ENCODE data around the gene ATG7.
"Not testable (repeated sequence)": the region's sequence is repeated elsewhere in the genome, so short reads cannot be mapped to it uniquely, and the experiment has no call there.

The ATG7 gene

DNA sequence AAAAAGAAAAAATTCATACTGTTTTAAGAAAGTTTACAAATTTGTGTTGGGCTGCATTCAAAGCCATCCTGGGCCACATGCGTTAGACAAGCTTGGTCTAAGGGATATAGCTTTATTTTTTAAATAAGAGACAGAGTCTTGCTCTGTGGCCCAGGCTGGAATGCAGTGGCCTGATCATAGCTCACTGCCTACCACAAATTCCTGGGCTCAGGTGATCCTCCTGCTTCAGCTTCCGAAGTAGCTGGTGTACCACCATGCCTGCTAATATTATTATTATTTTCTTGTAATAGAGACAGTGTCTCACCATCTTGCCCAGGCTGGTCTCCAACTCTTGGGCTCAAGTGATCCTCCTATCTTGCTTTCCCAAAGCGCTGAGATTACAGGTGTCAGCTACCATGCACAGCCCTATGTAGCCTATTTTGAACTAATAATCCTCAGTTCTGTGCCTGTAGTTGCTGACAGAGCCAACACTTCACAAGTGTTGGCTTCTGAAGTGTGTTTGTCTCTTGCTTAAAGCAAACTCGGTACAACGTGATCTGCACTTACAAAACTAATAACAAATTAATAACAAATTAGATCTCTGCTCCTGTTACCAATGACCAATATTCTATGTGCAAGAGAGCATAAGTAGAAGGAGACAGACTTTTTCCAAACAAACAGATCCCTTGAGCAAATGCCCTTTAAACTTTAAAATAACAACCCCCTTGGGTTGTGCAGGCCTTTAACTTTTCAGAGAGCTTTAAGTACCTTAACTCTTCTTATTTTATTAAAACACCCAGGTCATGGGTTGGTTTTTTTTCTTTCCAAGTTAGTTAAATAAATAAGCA lies 236.4 kb downstream of the ATG7 start:
- no peaks in the 10 kb centered on the region for H3K27me3 Mint-ChIP-seq

DNA sequence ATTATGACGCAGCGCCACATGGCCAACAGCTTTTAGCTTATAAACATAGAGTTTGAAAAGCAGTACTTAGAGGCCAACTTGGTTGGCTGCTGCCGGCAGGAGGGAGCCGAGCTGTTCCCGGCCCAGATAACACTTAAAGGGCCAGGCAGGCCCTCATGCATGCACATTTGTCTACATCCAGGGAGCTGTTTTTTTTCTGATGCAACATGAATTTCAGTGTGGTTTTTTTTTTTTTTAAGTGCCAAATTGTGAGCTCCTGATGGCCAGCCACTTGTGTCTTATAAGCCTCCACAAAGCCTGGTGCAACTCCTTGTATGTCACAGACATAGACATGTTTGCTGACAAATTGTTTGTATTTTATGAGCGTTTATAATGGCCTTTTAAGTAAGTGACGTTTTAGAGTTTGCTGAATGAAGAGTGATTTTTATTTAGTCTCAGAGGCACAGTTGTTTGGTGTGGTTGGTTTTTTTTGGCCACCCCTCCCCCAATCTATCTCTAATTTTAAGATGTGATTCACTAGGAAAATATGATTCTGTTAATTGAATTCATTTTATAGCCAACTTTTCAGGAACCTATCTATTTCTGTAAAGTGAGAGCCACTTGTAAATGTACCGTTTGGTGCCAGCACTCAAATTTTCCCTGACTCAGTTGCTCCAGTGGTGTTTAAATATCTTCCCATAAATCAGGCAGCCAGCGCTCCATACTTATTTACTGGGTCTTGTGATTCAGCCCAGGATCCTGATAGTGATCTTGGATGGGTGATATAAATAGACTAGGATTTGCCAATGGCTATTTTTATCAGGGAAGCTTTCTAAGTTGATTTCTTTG lies 237.2 kb downstream of the ATG7 start:
- Mint-ChIP-seq H3K9me3 (no peaks in the 10 kb centered on the region), H3K4me3 (no peak overlapping the region), H3K4me1 (peaks cover 4% of the 10 kb centered on the region), H3K36me3 (ENCODE audit: insufficient read depth) (peaks cover 2% of the 10 kb centered on the region), H3K27me3 (no peaks in the 10 kb centered on the region), H3K27ac (ENCODE audit: low read depth) (no peak overlapping the region)
- ATAC-seq (replicated peaks; ENCODE audit: extremely low read depth, poor library complexity, severe bottlenecking) (no peak), DNase-seq (ENCODE audit: low spot score in 2 of 2) (no peak)

More for the DNA sequence above, 236.4 kb downstream of the ATG7 start:
- no peak for ATAC-seq (replicated peaks; ENCODE audit: extremely low read depth, poor library complexity, severe bottlenecking)
- Mint-ChIP-seq H3K36me3 (ENCODE audit: insufficient read depth) (peaks cover 2% of the 10 kb centered on the region), H3K4me1 (no peaks in the 10 kb centered on the region), H3K4me3 (no peak overlapping the region), H3K27ac (ENCODE audit: low read depth) (no peak overlapping the region), H3K9me3 (no peaks in the 10 kb centered on the region)
- DNase-seq (ENCODE audit: low spot score in 2 of 2) = no peak

DNA sequence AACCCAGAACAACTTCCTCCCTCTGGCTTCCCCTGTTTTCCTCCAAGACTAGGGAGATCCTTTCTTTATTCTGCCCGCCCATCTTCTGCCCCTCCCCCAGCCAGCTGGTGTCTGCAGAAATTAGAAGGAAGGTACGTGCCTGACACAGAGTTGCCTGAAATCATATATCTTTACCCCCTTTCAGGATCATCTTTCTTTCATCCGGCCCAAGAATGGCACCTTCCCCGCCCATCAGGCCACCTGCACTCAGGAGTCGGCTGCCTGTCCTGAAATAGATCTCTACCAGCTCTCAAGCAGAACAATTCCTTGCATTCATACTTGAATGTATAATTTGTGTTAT lies 237.8 kb downstream of the ATG7 start:
- ATAC-seq (replicated peaks; ENCODE audit: extremely low read depth, poor library complexity, severe bottlenecking) (no peak), DNase-seq (ENCODE audit: low spot score in 2 of 2) (no peak)
- Mint-ChIP-seq H3K4me3 (no peak overlapping the region), H3K4me1 (peaks cover 4% of the 10 kb centered on the region), H3K9me3 (no peaks in the 10 kb centered on the region), H3K27me3 (no peaks in the 10 kb centered on the region), H3K36me3 (ENCODE audit: insufficient read depth) (peaks cover 2% of the 10 kb centered on the region), H3K27ac (ENCODE audit: low read depth) (no peak overlapping the region)

DNA sequence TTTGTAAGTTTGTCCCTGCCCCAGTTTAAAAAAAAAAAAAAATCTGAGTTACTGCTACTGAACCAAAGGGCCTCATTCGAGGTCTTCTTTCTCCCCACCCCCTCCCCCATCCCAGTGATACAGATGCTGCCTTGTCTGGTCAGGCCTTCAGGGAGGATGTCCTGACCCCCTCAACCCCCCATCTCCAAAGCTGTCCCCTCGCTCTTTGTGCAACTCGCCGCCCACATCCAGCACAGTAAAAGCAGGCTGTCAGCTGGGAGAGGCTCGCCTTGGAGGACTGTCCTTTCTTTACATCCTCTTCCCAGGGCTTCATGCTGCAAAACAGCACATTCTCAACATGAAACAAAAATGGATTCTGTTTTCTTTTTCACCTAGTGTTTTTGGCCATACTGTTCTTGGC lies 238.2 kb downstream of the ATG7 start:
- Mint-ChIP-seq H3K9me3 (no peaks in the 10 kb centered on the region), H3K36me3 (ENCODE audit: insufficient read depth) (peaks cover 2% of the 10 kb centered on the region), H3K27me3 (no peaks in the 10 kb centered on the region), H3K27ac (ENCODE audit: low read depth) (no peak overlapping the region), H3K4me3 (no peak overlapping the region), H3K4me1 (peaks cover 4% of the 10 kb centered on the region)
- DNase-seq (ENCODE audit: low spot score in 2 of 2) = no peak
- no peak for ATAC-seq (replicated peaks; ENCODE audit: extremely low read depth, poor library complexity, severe bottlenecking)

DNA sequence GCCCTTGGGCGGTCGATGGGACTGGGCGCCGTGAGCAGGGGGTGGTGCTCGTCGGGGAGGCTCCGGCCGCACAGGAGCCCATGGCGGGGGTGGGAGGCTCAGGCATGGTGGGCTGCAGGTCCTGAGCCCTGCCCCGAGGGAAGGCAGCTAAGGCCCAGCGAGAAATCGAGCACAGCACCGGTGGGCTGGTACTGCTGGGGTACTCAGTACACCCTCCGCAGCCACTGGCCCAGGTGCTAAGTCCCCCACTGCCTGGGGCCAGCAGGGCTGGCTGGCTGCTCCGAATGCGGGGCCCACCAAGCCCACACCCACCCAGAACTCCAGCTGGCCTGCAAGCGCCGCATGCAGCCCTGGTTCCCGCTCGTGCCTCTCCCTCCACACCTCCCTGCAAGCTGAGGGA lies 239.4 kb downstream of the ATG7 start:
- H3K9me3 Mint-ChIP-seq; H3K27me3 Mint-ChIP-seq; H3K4me1 Mint-ChIP-seq; DNase-seq (ENCODE audit: low spot score in 2 of 2); H3K4me3 Mint-ChIP-seq; H3K27ac Mint-ChIP-seq (ENCODE audit: low read depth); H3K36me3 Mint-ChIP-seq (ENCODE audit: insufficient read depth); ATAC-seq (replicated peaks; ENCODE audit: extremely low read depth, poor library complexity, severe bottlenecking): not testable (repeated sequence)

DNA sequence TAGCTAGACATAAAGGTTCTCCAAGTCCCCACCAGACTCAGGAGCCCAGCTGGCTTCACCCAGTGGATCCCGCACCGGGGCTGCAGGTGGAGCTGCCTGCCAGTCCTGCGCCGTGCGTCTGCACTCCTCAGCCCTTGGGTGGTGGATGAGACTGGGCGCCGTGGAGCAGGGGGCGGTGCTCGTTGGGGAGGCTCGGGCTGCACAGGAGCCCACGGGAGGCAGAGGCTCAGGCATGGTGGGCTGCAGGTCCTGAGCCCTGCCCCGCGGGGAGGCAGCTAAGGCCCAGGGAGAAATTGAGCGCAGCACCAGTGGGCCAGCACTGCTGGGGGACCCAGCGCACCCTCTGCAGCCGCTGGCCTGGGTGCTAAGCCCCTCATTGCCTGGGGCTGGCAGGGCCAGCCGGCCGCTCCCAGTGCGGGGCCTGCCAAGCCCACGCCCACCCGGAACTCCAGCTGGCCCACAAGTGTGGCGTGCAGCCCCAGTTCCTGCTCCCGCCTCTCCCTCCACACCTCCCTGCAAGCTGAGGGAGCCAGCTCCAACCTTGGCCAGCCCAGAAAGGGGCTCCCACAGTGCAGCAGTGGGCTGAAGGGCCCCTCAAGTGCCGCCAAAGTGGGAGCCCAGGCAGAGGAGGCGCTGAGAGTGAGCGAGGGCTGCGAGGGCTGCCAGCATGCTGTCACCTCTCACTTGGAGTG lies 241.1 kb downstream of the ATG7 start:
- H3K4me1 Mint-ChIP-seq; DNase-seq (ENCODE audit: low spot score in 2 of 2); H3K36me3 Mint-ChIP-seq (ENCODE audit: insufficient read depth); H3K4me3 Mint-ChIP-seq; ATAC-seq (replicated peaks; ENCODE audit: extremely low read depth, poor library complexity, severe bottlenecking); H3K27ac Mint-ChIP-seq (ENCODE audit: low read depth); H3K27me3 Mint-ChIP-seq; H3K9me3 Mint-ChIP-seq: not testable (repeated sequence)

DNA sequence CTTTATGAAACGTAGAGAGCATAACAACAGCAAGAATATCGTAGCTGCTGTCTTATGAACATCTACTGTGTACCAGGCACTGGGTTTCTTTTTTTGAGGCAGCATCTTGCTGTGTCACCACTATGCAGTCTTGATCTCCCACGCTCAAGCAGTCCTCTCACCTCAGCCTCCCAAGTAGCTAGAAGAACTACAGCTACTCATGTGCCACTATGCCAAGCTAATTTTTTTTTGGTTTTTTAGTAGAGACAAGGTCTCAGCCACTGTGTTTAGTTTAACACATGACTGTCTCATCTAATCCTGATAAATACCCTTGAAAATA lies 241.6 kb downstream of the ATG7 start:
- DNase-seq (ENCODE audit: low spot score in 2 of 2) (no peak), ATAC-seq (replicated peaks; ENCODE audit: extremely low read depth, poor library complexity, severe bottlenecking) (no peak)
- Mint-ChIP-seq H3K4me1 (peaks cover 4% of the 10 kb centered on the region), H3K9me3 (no peaks in the 10 kb centered on the region), H3K27me3 (no peaks in the 10 kb centered on the region), H3K36me3 (ENCODE audit: insufficient read depth) (no peaks in the 10 kb centered on the region), H3K27ac (ENCODE audit: low read depth) (no peak overlapping the region), H3K4me3 (no peak overlapping the region)

DNA sequence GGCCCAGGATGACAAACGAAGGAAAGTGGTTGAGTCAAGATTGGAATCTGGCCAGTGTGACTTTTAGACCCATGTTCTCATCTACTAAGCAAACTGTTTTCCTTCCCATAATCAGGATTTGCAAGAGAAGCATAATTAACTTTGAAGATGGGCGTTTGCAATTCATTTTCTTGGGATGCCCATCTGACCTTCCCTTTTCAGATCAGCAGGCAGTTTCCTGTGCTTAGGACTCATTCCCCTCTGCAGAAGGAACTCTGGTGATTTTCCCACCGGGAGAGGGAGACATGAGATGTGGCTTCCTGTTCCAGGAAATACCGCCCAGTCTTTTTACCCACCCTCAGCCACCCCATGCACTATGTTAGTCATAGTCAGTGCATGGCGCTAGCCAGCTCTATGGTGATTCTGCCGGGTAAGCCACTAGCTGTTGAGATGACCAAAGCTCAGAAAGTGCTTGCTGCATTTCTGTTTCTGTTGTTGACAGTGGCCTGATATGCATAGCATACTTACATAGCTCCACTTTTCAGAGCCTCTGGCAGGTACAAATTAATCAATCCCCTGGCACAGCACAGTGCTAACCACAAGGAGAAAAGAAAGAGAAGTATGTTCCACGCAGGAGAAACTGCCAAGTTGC lies 242.1 kb downstream of the ATG7 start:
- ATAC-seq (replicated peaks; ENCODE audit: extremely low read depth, poor library complexity, severe bottlenecking) = no peak
- Mint-ChIP-seq H3K36me3 (ENCODE audit: insufficient read depth) (no peaks in the 10 kb centered on the region), H3K27me3 (no peaks in the 10 kb centered on the region), H3K9me3 (no peaks in the 10 kb centered on the region), H3K27ac (ENCODE audit: low read depth) (no peak overlapping the region), H3K4me1 (peaks cover 4% of the 10 kb centered on the region), H3K4me3 (no peak overlapping the region)
- DNase-seq (ENCODE audit: low spot score in 2 of 2) = no peak

DNA sequence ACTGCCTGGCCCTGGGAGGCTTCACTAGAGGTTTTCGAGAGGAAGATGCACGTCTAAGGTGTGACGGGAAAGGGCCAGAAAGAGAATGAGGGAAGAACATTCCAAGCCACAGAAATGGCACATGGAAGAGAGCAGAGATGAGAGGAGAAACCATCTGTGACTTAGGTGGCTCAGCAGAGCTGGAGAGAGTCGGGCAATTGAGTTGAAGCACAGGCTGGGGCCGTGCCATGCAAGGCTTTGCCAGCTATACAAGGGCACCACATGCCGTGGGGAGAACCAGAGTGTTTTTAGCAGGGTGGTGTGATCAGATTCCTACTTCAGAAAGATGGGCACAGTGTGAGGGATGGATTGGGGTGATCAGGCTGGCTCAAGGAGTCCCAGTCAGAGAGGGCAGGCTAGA lies 245.4 kb downstream of the ATG7 start:
- DNase-seq (ENCODE audit: low spot score in 2 of 2) (no peak), ATAC-seq (replicated peaks; ENCODE audit: extremely low read depth, poor library complexity, severe bottlenecking) (no peak)
- peaks cover 2% of the 10 kb centered on the region for H3K36me3 Mint-ChIP-seq (ENCODE audit: insufficient read depth)
- H3K27me3 Mint-ChIP-seq = no peaks in the 10 kb centered on the region
- H3K27ac Mint-ChIP-seq (ENCODE audit: low read depth) = no peak overlapping the region
- H3K4me3 Mint-ChIP-seq = no peak overlapping the region
- H3K4me1 Mint-ChIP-seq = peaks cover 8% of the 10 kb centered on the region
- H3K9me3 Mint-ChIP-seq = no peaks in the 10 kb centered on the region

DNA sequence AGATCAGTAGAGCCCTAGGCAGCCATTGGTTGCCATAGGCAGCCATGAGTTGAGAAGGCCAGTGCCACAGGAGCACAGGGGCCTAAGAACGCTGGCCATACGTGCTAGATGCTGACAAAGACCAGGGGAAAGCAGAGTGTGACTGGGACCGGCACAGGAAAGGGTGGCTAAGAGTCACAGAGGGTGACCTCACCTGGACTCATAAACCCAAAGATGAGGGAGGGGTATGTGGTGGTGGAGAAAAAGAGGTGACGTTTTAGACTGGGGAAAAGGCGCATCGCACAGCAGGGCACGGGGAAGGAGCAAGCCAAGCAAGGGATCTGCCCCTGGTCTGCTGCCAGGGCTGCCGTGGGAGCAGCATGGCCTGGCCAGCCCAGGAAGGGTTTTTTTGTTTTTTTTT lies 249.0 kb downstream of the ATG7 start:
- Mint-ChIP-seq H3K27ac (ENCODE audit: low read depth) (no peak overlapping the region), H3K27me3 (no peaks in the 10 kb centered on the region), H3K9me3 (no peaks in the 10 kb centered on the region), H3K4me1 (peaks cover 4% of the 10 kb centered on the region), H3K36me3 (ENCODE audit: insufficient read depth) (peaks cover 2% of the 10 kb centered on the region), H3K4me3 (no peak overlapping the region)
- DNase-seq (ENCODE audit: low spot score in 2 of 2) (no peak), ATAC-seq (replicated peaks; ENCODE audit: extremely low read depth, poor library complexity, severe bottlenecking) (no peak)

DNA sequence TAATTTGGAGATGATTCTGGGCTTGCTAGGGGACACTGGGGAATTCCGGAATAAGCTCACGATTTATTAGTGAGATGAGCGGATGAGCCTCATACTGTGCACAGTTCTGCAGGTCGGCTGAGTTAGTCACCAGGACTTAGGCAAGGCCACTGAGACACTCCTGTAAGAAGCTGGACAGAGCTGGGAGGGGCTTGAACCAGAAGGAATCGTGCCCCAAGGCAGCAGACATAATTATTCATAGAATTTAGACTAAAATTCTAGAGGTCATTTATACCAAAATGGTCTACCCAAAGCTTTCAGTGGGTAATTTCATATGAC lies 250.2 kb downstream of the ATG7 start:
- no peak for DNase-seq (ENCODE audit: low spot score in 2 of 2)
- Mint-ChIP-seq H3K36me3 (ENCODE audit: insufficient read depth) (peaks cover 2% of the 10 kb centered on the region), H3K27ac (ENCODE audit: low read depth) (no peak overlapping the region)

DNA sequence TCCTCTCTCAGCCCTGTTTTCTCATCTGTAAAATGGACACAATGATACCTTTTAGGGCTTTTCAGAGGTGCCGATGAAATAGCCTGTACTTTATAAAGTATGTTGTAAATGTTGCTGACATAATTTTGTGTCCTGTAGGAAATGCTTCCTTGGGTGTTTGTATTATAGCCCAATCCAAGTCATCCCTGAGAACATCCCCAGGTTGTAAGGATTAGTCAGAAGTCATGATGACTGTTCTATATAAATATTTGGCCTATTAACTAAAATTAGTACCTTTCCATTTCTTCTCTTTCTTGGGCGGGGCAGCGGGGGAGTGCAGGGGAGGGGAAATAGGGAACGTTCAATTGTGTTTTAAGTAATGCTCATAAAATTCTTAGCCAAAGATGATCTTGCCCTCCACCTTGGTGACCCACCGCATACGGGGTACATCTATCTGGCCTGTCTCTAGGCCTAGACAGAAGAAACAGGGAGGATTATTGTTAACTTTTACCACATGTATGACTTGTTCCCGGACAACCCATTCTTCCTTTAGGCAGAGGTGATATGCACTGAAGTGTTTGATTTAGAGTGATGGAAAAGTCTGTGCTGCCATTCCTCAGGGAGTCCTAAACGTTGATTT lies 250.9 kb downstream of the ATG7 start:
- ATAC-seq (replicated peaks; ENCODE audit: extremely low read depth, poor library complexity, severe bottlenecking) (no peak), DNase-seq (ENCODE audit: low spot score in 2 of 2) (no peak)
- Mint-ChIP-seq H3K4me3 (no peak overlapping the region), H3K4me1 (peaks cover 4% of the 10 kb centered on the region), H3K27ac (ENCODE audit: low read depth) (no peak overlapping the region), H3K27me3 (no peaks in the 10 kb centered on the region), H3K9me3 (no peaks in the 10 kb centered on the region), H3K36me3 (ENCODE audit: insufficient read depth) (peaks cover 2% of the 10 kb centered on the region)

More for the DNA sequence above, 250.2 kb downstream of the ATG7 start:
- H3K4me1 Mint-ChIP-seq = peaks cover 4% of the 10 kb centered on the region
- no peaks in the 10 kb centered on the region for H3K9me3 Mint-ChIP-seq
- no peak overlapping the region for H3K4me3 Mint-ChIP-seq
- no peak for ATAC-seq (replicated peaks; ENCODE audit: extremely low read depth, poor library complexity, severe bottlenecking)
- H3K27me3 Mint-ChIP-seq = no peaks in the 10 kb centered on the region
